LNCaP clone FGC (cell line): ENCODE data around the gene PANK4.
A peak's percentile ranks its signal among the peaks of the same experiment; 100 is the strongest.

ENCODE experiments used
- DNase-seq: peaks from one replicate; pipeline ENCODE4 v3.0.0-alpha.2; 2011; ENCODE audit warnings: low read depth
- H3K4me3 ChIP-seq: 2 replicates; pipeline ENCODE4 v1.5.1; 2011; ENCODE audit warnings: mild to moderate bottlenecking, low read depth, low read length, control low read depth
- CTCF ChIP-seq: IDR thresholded peaks from 2 replicates; pipeline ENCODE4 v1.5.1; 2012; ENCODE audit warnings: mild to moderate bottlenecking; ENCODE audit not compliant: control insufficient read depth, insufficient read depth; ENCODE audit errors: extremely low read depth

PANK4 gene

GRCh38 chr1:2561898-2562895 lies 35.8 kb upstream of the PANK4 start:
- DNase-seq: no peak
- H3K4me3 ChIP-seq: no peak overlapping the region
- TF ChIP-seq CTCF: peak; percentile 45

- H3K4me3 ChIP-seq: no peak overlapping the region
- no peak for DNase-seq
- no peak for TF ChIP-seq CTCF
These were observed 35.0 kb upstream of the PANK4 start for GRCh38 chr1:2561446-2561845.

GRCh38 chr1:2560299-2561073 lies 34.1 kb upstream of the PANK4 start:
- H3K4me3 ChIP-seq: no peak overlapping the region
- TF ChIP-seq CTCF: no peak
- DNase-seq: no peak

- no peak for TF ChIP-seq CTCF
- no peak overlapping the region for H3K4me3 ChIP-seq
- no peak for DNase-seq
These were observed 33.3 kb upstream of the PANK4 start for GRCh38 chr1:2559509-2560298.

GRCh38 chr1:2558861-2559260 lies 32.5 kb upstream of the PANK4 start:
- no peak for DNase-seq
- no peak for TF ChIP-seq CTCF
- no peak overlapping the region for H3K4me3 ChIP-seq

- DNase-seq: no peak
- no peak for TF ChIP-seq CTCF
- no peak overlapping the region for H3K4me3 ChIP-seq
These were observed 32.0 kb upstream of the PANK4 start for GRCh38 chr1:2558420-2558819.
